Measurements from ENCODE around the gene MAP3K4. TPM values are rescaled to one million over a fixed set of nuclear protein-coding genes. Genes with fewer than 3 reads are reported as not detected.

MAP3K4 gene
- total and polyA plus RNA-seq, 2 of the 4 experiments (the other 2 are of a cell fraction) = 11.5 to 20.4 TPM

GRCh38 chr6:161116554-161116953 lies 125.0 kb downstream of the MAP3K4 start:
- ChIA-PET POLR2A (ENCODE audit: unreplicated experiment) (no interaction called here), CTCF (interaction anchor here (0.6 kb wide), 1 partner anchor 12 kb away, joined by 3 read pairs; no protein-coding TSS in a partner anchor)
- WGBS, 2 experiments (ENCODE audit: extremely low coverage in 2 of 2, insufficient read length in 1 of 2) = no CpG with 5 or more reads among the region's 4 CpGs
- Histone ChIP-seq H2AFZ (replicated peaks; ENCODE audit: low read length, poor library complexity) (no peak overlapping the region), H2BK15ac (ENCODE audit: low read depth, low read length) (no peak overlapping the region), H3K4me3 (ENCODE audit: insufficient read depth, low read depth, low read length) (no peak overlapping the region), H4K20me1 (ENCODE audit: insufficient read depth, low read length) (no peaks in the 10 kb centered on the region), H4K5ac (ENCODE audit: low read depth, low read length) (no peak overlapping the region), H3K9ac (ENCODE audit: low read depth, low read length) (no peak overlapping the region), H3K14ac (replicated peaks; ENCODE audit: low read depth, low read length) (no peak overlapping the region), H3K4me2 (ENCODE audit: low read depth, low read length) (no peak overlapping the region), H3K56ac (ENCODE audit: extremely low read depth, insufficient read depth, low read length) (no peak overlapping the region), H2BK120ac (ENCODE audit: low read depth, low read length) (no peak overlapping the region), H3K27ac (ENCODE audit: insufficient read depth, low read length) (no peak overlapping the region), H3K9me1 (ENCODE audit: insufficient read depth, low read length) (no peaks in the 10 kb centered on the region), H2AK5ac (ENCODE audit: low read depth, low read length) (no peak overlapping the region), H4K8ac (ENCODE audit: low read depth in 2 of 2, low read length in 2 of 2) (no peak overlapping the region), H4K91ac (ENCODE audit: insufficient read depth, low read depth, low read length) (no peak overlapping the region), H3K18ac (ENCODE audit: low read depth, low read length) (no peak overlapping the region), H3K23ac (ENCODE audit: low read depth, low read length) (no peak overlapping the region), H2BK5ac (ENCODE audit: low read depth, low read length, poor library complexity, severe bottlenecking) (no peak overlapping the region), H3K4ac (ENCODE audit: low read depth, low read length) (no peak overlapping the region), H2AK9ac (replicated peaks; ENCODE audit: low read depth, low read length, poor library complexity) (no peak overlapping the region), H3K79me1 (ENCODE audit: low read depth in 1 of 2, low read length in 2 of 2) (no peaks in the 10 kb centered on the region), H3K9me3 (ENCODE audit: control insufficient read depth, insufficient read depth, low read length) (no peaks in the 10 kb centered on the region), H3K36me3 (ENCODE audit: control insufficient read depth, insufficient read depth, low read length) (peaks cover 26% of the 10 kb centered on the region), H2BK20ac (ENCODE audit: low read depth, low read length) (no peak overlapping the region), H3K27me3 (ENCODE audit: control insufficient read depth, insufficient read depth, low read length) (no peaks in the 10 kb centered on the region), H3K4me1 (ENCODE audit: control insufficient read depth, insufficient read depth, low read length) (no peaks in the 10 kb centered on the region)
- in situ Hi-C loops (cut with MboI; ENCODE audit: low sequenced_read_pairs) = no loop called here
- ATAC-seq (ENCODE audit: low read depth) = no peak
- no peak for DNase-seq
- TF ChIP-seq ELK1 (IDR thresholded peaks at IDR 0.05; ENCODE audit: borderline replicate concordance, low read depth, low read length) (no peak), MAFK (IDR thresholded peaks at IDR 0.05; ENCODE audit: low read depth, low read length) (no peak), CHD1 (IDR thresholded peaks at IDR 0.05; ENCODE audit: low read depth, low read length) (no peak), POLR2A (IDR thresholded peaks at IDR 0.05; ENCODE audit: low read depth, low read length) (no peak), BHLHE40 (IDR thresholded peaks at IDR 0.05; ENCODE audit: low read depth, low read length) (no peak), USF2 (IDR thresholded peaks at IDR 0.05; ENCODE audit: low read depth, low read length) (no peak)
- TF ChIP-seq, protein P1, sequence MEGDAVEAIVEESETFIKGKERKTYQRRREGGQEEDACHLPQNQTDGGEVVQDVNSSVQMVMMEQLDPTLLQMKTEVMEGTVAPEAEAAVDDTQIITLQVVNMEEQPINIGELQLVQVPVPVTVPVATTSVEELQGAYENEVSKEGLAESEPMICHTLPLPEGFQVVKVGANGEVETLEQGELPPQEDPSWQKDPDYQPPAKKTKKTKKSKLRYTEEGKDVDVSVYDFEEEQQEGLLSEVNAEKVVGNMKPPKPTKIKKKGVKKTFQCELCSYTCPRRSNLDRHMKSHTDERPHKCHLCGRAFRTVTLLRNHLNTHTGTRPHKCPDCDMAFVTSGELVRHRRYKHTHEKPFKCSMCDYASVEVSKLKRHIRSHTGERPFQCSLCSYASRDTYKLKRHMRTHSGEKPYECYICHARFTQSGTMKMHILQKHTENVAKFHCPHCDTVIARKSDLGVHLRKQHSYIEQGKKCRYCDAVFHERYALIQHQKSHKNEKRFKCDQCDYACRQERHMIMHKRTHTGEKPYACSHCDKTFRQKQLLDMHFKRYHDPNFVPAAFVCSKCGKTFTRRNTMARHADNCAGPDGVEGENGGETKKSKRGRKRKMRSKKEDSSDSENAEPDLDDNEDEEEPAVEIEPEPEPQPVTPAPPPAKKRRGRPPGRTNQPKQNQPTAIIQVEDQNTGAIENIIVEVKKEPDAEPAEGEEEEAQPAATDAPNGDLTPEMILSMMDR (conservative IDR thresholded peaks at IDR 0.05; ENCODE audit: low read depth, low read length) = no peak
- dilution Hi-C loops (cut with HindIII; ENCODE audit: low sequenced_read_pairs, unreplicated experiment) = no loop called here
- intact Hi-C loops (cut with micrococcal nuclease) = no loop called here
- BruUV-seq (replicated peaks) = no TSS peak
